Glutamatergic neuron (in vitro differentiated cells): ENCODE results near the gene CDK14. TPM values are rescaled to one million over a fixed set of nuclear protein-coding genes. Genes with fewer than 3 reads are reported as not detected.
"Not testable (repeated sequence)": the region's sequence is repeated elsewhere in the genome, so short reads cannot be mapped to it uniquely, and the experiment has no call there.

Experiments
- DNase-seq: peaks from one replicate; pipeline ENCODE4 v3.0.0; 2022
- H3K27ac Mint-ChIP-seq: one replicate; pipeline ENCODE4 v1.8.0; 2020; ENCODE audit warnings: mild to moderate bottlenecking, mixed read lengths, inconsistent platforms; ENCODE audit not compliant: unreplicated experiment
- H3K27me3 Mint-ChIP-seq: one replicate; pipeline ENCODE4 v1.8.0; 2020; ENCODE audit warnings: mild to moderate bottlenecking, moderate library complexity, mixed read lengths, inconsistent platforms; ENCODE audit not compliant: unreplicated experiment
- H3K36me3 Mint-ChIP-seq: one replicate; pipeline ENCODE4 v1.8.0; 2020; ENCODE audit warnings: mild to moderate bottlenecking, mixed read lengths, inconsistent platforms; ENCODE audit not compliant: unreplicated experiment
- H3K4me1 Mint-ChIP-seq: one replicate; pipeline ENCODE4 v1.8.0; 2020; ENCODE audit warnings: mild to moderate bottlenecking, low read depth, mixed read lengths, inconsistent platforms; ENCODE audit not compliant: unreplicated experiment
- H3K4me3 Mint-ChIP-seq: one replicate; pipeline ENCODE4 v1.8.0; 2020; ENCODE audit warnings: mild to moderate bottlenecking, mixed read lengths, inconsistent platforms; ENCODE audit not compliant: unreplicated experiment
- H3K9me3 Mint-ChIP-seq: one replicate; pipeline ENCODE4 v1.8.0; 2020; ENCODE audit warnings: mild to moderate bottlenecking, moderate library complexity, mixed read lengths, inconsistent platforms; ENCODE audit not compliant: unreplicated experiment
- total RNA-seq: library from RNA; stranded (reverse); fragmentation: NEBNext Ultra II Directional; extraction: Animal tissue kit (Norgen Biotek cat#: 25700); gene quantifications from one replicate; pipeline ENCODE4 v1.2.1, GENCODE V29; 2021; ENCODE audit not compliant: unreplicated experiment
- TF ChIP-seq, protein P1 (sequence below): fragments of 200-600 bp; sonication (generic); IDR thresholded peaks from one replicate; pipeline ENCODE4 v1.5.0; 2021; ENCODE audit not compliant: partially characterized antibody, unreplicated experiment

Gene CDK14
- total RNA-seq, 1 donor from 2014 or later = 96.5 TPM

DNA sequence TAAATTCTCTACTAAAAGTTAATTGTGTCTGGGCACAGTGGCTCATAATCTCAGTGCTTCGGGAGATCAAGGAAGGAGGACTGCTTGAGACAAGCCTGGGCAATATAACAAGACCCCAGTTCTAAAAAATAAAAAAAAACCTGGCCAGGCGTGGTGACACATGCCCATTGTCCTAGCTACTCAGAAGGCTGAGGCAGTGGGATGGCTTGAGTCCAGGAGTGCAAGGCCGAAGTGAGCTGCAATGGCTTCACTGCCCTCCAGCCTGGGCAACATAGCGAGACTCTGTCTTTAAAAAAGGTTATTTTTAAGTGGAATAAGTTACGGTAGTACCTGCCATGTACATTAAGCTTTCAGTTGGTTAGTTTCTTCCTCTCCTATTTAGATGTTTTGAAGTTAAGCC is 28.9 kb downstream of the CDK14 start:
- TF ChIP-seq, protein P1, sequence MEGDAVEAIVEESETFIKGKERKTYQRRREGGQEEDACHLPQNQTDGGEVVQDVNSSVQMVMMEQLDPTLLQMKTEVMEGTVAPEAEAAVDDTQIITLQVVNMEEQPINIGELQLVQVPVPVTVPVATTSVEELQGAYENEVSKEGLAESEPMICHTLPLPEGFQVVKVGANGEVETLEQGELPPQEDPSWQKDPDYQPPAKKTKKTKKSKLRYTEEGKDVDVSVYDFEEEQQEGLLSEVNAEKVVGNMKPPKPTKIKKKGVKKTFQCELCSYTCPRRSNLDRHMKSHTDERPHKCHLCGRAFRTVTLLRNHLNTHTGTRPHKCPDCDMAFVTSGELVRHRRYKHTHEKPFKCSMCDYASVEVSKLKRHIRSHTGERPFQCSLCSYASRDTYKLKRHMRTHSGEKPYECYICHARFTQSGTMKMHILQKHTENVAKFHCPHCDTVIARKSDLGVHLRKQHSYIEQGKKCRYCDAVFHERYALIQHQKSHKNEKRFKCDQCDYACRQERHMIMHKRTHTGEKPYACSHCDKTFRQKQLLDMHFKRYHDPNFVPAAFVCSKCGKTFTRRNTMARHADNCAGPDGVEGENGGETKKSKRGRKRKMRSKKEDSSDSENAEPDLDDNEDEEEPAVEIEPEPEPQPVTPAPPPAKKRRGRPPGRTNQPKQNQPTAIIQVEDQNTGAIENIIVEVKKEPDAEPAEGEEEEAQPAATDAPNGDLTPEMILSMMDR = no peak
- Mint-ChIP-seq H3K4me1 (peaks cover 61% of the 10 kb centered on the region), H3K9me3 (peaks cover 5% of the 10 kb centered on the region), H3K27me3 (no peaks in the 10 kb centered on the region), H3K27ac (peak overlapping the region; percentile 90), H3K36me3 (no peaks in the 10 kb centered on the region), H3K4me3 (peak overlapping the region; percentile 58)
- DNase-seq = no peak

DNA sequence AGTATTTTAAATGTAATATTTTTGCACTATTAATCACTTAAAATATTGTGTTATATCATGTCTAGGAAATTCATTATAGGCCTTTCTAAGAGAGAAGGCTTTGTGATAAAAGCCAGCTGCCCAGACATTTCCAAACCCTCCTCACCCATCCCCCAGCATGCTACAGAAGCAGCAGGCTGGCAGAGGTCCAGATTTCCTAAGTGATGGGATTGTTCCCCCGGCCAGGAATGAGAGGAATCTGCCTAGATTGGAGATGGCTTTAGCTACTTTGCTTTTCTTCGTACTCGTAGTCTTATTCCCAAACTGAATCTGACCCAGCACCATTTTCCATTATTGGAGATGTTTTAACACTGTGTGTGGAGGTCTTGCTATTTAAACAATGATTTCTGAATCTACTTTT is 29.4 kb downstream of the CDK14 start:
- TF ChIP-seq, protein P1 = no peak
- DNase-seq = peak; percentile 56

DNA sequence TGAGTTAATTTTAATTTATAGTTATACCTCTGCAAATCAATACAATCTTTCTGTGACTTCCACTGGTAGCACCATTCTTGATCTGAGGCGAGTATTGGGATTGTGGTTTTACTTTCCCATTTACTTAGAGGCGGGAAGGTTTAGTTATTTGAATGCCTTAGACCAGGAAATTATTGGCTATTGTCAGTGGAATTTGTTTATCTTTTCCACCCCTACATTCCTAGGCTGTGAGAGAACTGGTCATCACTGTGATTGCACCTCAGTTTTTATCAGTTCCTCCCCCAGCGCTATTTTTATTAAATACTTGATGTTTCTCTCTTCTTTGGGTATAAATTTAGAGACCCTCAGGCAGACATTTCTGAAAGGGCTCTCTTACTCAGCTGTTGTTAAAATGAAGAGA is 29.9 kb downstream of the CDK14 start:
- TF ChIP-seq, protein P1 = no peak
- DNase-seq = no peak
- Mint-ChIP-seq H3K27me3 (no peaks in the 10 kb centered on the region), H3K9me3 (peaks cover 5% of the 10 kb centered on the region), H3K4me3 (peak overlapping the region; percentile 70), H3K4me1 (peaks cover 56% of the 10 kb centered on the region), H3K36me3 (no peaks in the 10 kb centered on the region), H3K27ac (peak overlapping the region; percentile 76)

More for the DNA sequence above, 29.4 kb downstream of the CDK14 start:
- H3K4me3 Mint-ChIP-seq = peak overlapping the region; percentile 41
- H3K4me1 Mint-ChIP-seq = peaks cover 56% of the 10 kb centered on the region
- no peaks in the 10 kb centered on the region for H3K27me3 Mint-ChIP-seq
- no peaks in the 10 kb centered on the region for H3K36me3 Mint-ChIP-seq
- peak overlapping the region; percentile 76 for H3K27ac Mint-ChIP-seq
- peaks cover 5% of the 10 kb centered on the region for H3K9me3 Mint-ChIP-seq

DNA sequence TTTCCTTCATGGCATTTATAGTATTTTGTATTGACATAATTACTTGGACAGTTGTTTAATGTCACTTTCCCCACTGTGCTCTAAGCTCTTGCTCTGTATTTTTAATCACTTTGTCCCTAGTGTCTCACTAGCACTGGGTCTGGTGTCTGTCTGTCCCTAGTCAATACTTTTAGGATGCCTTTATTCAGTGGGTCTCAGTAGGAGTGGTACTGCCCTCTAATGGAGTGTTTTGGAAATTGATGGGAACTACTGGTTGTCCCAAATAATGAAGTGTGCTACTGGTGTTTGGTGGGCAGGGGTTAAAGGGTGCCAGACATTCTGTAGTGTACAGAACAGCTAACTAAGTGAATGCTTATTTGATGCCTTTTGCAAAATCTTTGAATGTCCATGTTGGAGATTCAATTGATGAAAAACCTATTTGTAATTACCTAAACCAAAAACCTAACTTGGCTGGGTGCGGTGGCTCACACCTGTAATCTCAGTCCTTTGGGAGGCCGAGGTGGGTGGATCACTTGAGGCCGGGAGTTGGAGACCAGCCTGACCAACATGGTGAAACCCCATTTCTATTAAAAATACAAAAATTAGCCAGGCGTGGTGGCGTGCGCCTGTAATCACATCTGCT is 33.3 kb downstream of the CDK14 start:
- TF ChIP-seq, protein P1 = peak; percentile 69
- Mint-ChIP-seq H3K9me3 (no peaks in the 10 kb centered on the region), H3K36me3 (no peaks in the 10 kb centered on the region), H3K4me3 (no peak overlapping the region), H3K27ac (no peak overlapping the region), H3K27me3 (no peaks in the 10 kb centered on the region), H3K4me1 (peaks cover 30% of the 10 kb centered on the region)
- no peak for DNase-seq

DNA sequence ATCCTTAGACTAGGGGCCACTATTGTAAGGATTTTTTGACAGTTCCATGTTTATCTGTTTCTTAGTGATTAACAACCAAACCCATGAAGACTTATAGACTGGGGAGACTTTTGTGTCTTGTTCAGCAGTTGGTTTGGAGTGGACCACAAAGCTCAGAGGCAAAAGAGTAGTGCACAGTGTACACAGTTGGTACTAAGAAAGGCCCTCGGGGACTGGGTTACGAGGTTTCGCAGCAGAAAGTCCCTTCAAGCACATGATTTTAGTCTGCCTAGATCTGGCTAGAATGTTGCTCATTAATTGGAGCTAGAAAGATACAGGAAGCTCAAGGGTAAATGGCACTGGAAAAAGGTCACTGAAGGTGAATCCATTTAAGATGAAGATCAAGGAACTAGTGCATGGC is 35.4 kb downstream of the CDK14 start:
- Mint-ChIP-seq H3K9me3 (no peaks in the 10 kb centered on the region), H3K4me1 (peaks cover 13% of the 10 kb centered on the region), H3K27me3 (no peaks in the 10 kb centered on the region), H3K36me3 (no peaks in the 10 kb centered on the region), H3K4me3 (no peak overlapping the region), H3K27ac (no peak overlapping the region)
- DNase-seq = no peak
- TF ChIP-seq, protein P1 = no peak

DNA sequence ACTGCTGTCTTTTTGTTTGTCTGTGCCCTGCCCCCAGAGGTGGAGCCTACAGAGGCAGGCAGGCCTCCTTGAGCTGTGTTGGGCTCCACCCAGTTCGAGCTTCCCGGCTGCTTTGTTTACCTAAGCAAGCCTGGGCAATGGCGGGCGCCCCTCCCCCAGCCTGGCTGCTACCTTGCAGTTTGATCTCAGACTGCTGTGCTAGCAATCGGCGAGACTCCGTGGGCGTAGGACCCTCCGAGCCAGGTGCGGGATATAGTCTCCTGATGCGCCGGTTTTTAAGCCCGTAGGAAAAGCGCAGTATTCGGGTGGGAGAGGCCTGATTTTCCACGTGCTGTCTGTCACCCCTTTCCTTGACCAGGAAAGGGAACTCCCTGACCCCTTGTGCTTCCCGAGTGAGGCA is 43.6 kb downstream of the CDK14 start:
- not testable (repeated sequence) for H3K27me3 Mint-ChIP-seq, H3K27ac Mint-ChIP-seq, H3K4me3 Mint-ChIP-seq, H3K4me1 Mint-ChIP-seq, H3K9me3 Mint-ChIP-seq, DNase-seq
- peaks cover 25% of the 10 kb centered on the region for H3K36me3 Mint-ChIP-seq
